Testis (tissue), 3 donors: Measurements from ENCODE around the gene NT5M. TPM values are rescaled to one million over a fixed set of nuclear protein-coding genes. Genes with fewer than 3 reads are reported as not detected.

ENCODE experiments used
- DNase-seq: peaks from one replicate; pipeline ENCODE4 v3.0.0-alpha.2; 2019
- H3K27ac ChIP-seq, 2 donors: fragments of 200-600 bp; sonication (generic); one replicate each; pipeline ENCODE4 v1.5.1; 2019
- H3K27me3 ChIP-seq: fragments of 200-600 bp; sonication (generic); one replicate; pipeline ENCODE4 v1.5.1; 2019
- H3K36me3 ChIP-seq: fragments of 200-600 bp; sonication (generic); one replicate; pipeline ENCODE4 v1.5.1; 2017; ENCODE audit warnings: low read depth; ENCODE audit errors: missing control alignments
- H3K4me1 ChIP-seq: fragments of 200-600 bp; sonication (generic); one replicate; pipeline ENCODE4 v1.5.1; 2019
- H3K4me3 ChIP-seq, 2 donors: fragments of 200-600 bp; sonication (generic); one replicate each; pipeline ENCODE4 v1.5.1; 2017 to 2019
- H3K9me3 ChIP-seq: fragments of 200-600 bp; sonication (generic); one replicate; pipeline ENCODE4 v1.5.1; 2017
- POLR2A ChIP-seq: fragments of 450-650 bp; IDR thresholded peaks from one replicate; pipeline ENCODE4 v1.6.1; 2017; ENCODE audit warnings: antibody characterized with exemption, mild to moderate bottlenecking, moderate library complexity
- WGBS, 2 donors: methylation state at CpG; one replicate each; pipeline ENCODE4 v1.1.5; 2018; 5-methylcytosine and 5-hydroxymethylcytosine counted together
- intact Hi-C: fragments of 100-400 bp; cut with DNase I; formaldehyde crosslinking; loops from one replicate; pipeline ENCODE4 v1.15.1; 2023; ENCODE audit warnings: low total_unique reads
- polyA plus RNA-seq: library from polyadenylated mRNA; stranded (reverse); fragments of 350-450 nt; fragmentation: Illumina TruSeq; extraction: RNeasy Lipid Tissue Mini Kit (QIAGEN cat#74804); gene quantifications from one replicate; pipeline ENCODE4 v1.2.3, GENCODE V29; 2014; ENCODE audit warnings: low read depth, low replicate concordance; ENCODE audit not compliant: insufficient read depth
- total RNA-seq, 2 donors: library from RNA; depleted of rRNA; stranded (reverse); fragments of >200 nt; gene quantifications; one replicate each; pipeline ENCODE4 v1.2.3, GENCODE V29; 2016
- TF ChIP-seq, protein P1 (sequence below), 3 experiments: fragments of 450-650 bp in 2 of 3; fragments of 200-600 bp in 1 of 3; sonication (generic) in 1 of 3; IDR thresholded peaks; one replicate each; pipeline ENCODE4 v1.5.1; 2016 to 2019; ENCODE audit warnings: antibody characterized with exemption in 3 of 3, mild to moderate bottlenecking in 2 of 3, moderate library complexity in 1 of 3

The NT5M gene
- total and polyA plus RNA-seq, 3 donors from 2014 or later = 26.1 to 47.5 (median 33.5) TPM

DNA sequence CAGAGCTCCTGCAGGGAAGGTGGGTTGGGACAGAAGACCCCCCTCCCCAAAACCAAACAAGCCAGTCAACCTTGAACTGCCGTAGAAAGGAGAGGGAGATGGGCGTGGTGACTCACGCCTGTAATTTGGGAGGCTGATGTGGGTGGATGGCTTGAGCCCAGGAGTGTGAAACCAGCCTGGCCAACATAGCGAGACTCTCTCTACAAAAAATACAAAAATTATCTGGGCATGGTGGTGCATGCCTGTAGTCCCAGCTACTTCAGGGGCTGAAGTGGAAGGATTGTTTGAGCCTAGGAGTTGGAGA is 42.1 kb downstream of the NT5M start:
- DNase-seq = no peak
- H3K4me1 ChIP-seq = no peaks in the 10 kb centered on the region
- no peaks in the 10 kb centered on the region for H3K36me3 ChIP-seq
- no peaks in the 10 kb centered on the region for H3K27me3 ChIP-seq
- 92 to 93% methylated on average over 4 of the region's 4 CpGs for WGBS, 2 donors
- intact Hi-C loops = no loop called here
- no peak overlapping the region for H3K27ac ChIP-seq
- no peak overlapping the region for H3K4me3 ChIP-seq
- no peaks in the 10 kb centered on the region for H3K9me3 ChIP-seq
- TF ChIP-seq, protein P1, sequence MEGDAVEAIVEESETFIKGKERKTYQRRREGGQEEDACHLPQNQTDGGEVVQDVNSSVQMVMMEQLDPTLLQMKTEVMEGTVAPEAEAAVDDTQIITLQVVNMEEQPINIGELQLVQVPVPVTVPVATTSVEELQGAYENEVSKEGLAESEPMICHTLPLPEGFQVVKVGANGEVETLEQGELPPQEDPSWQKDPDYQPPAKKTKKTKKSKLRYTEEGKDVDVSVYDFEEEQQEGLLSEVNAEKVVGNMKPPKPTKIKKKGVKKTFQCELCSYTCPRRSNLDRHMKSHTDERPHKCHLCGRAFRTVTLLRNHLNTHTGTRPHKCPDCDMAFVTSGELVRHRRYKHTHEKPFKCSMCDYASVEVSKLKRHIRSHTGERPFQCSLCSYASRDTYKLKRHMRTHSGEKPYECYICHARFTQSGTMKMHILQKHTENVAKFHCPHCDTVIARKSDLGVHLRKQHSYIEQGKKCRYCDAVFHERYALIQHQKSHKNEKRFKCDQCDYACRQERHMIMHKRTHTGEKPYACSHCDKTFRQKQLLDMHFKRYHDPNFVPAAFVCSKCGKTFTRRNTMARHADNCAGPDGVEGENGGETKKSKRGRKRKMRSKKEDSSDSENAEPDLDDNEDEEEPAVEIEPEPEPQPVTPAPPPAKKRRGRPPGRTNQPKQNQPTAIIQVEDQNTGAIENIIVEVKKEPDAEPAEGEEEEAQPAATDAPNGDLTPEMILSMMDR (IDR thresholded peaks at IDR 0.05) = no peak
- TF ChIP-seq POLR2A = no peak

DNA sequence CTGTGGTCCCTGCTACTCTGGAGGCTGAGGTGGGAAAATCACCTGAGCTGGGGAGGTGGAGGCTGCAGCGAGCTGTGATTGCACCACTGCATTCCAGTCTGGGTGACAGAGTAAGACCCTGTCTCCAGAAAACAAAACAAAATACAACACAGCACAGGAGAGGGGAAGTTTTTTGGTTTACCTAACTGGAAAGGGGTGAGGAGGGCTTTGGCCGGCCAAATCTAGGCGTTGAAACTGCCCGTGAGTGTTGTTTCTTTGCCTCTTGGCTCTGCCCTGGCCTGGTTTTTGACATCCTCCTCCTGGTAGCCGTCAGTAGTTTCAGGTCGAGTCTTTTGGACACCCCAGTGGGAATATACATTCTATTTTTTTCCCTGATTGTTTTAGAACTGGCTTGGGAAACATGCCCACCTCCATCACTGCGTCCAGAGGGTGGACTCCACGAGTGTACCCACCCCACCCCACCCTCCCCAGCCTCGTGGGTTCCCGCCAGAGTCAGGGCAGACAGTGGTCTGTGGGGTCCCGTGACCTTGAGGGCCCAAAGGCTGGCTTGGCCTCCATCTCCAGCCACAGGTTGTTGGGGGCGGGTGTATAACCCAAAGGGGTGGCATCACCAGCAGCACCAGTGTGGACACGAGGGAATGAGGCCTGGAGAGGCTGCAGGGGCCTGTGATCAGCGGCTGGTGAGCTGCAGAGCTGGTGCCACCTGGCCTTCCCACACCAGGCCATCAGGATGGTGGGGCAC is 42.7 kb downstream of the NT5M start:
- Histone ChIP-seq H3K27ac (no peak overlapping the region), H3K27me3 (no peaks in the 10 kb centered on the region), H3K9me3 (no peaks in the 10 kb centered on the region), H3K4me3 (no peak overlapping the region), H3K36me3 (no peaks in the 10 kb centered on the region), H3K4me1 (no peaks in the 10 kb centered on the region)
- intact Hi-C loops = no loop called here
- DNase-seq = no peak
- 92 to 94% methylated on average over 14 of the region's 14 CpGs for WGBS, 2 donors
- no peak for TF ChIP-seq POLR2A
- TF ChIP-seq, protein P1 (IDR thresholded peaks at IDR 0.05) = no peak

DNA sequence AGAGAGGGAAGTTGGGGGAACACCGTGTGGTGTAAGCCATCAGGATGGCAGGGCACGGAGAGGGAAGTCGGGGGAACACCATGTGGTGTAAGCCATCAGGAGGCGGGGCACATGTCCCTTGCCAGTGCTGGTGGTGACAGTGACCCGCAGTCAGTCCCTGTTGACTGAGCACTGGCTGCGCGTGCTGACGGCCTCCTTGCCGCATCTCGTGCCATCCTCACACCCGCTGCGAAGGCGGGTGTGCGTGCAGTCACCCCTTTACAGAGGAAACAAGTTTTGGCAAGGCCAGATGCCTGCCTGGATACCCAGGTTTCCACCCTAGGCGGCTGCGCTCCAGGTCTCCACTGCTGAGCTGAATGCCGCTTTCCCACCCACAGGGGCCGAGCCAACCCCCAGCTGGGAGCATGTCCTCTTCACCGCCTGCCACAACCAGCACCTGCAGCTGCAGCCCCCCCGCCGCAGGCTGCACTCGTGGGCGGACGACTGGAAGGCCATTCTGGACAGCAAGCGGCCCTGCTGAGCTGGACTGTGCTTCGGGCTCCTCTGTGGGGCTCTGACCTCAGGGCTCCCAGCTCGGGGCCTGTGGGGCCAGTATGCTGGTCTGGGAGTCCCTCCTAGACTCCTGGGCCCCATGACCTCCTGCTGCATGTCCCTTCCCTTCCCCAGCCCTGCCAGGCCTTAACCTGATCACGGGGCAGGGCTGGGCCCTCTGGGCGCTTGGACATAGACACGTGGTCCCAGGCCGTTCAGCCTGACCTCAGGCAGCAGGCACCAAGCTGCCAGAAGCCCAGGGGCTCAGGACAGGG is 43.5 kb downstream of the NT5M start:
- TF ChIP-seq, protein P1 (IDR thresholded peaks at IDR 0.05) = no peak
- no peak for TF ChIP-seq POLR2A
- DNase-seq = no peak
- intact Hi-C loops = no loop called here

DNA sequence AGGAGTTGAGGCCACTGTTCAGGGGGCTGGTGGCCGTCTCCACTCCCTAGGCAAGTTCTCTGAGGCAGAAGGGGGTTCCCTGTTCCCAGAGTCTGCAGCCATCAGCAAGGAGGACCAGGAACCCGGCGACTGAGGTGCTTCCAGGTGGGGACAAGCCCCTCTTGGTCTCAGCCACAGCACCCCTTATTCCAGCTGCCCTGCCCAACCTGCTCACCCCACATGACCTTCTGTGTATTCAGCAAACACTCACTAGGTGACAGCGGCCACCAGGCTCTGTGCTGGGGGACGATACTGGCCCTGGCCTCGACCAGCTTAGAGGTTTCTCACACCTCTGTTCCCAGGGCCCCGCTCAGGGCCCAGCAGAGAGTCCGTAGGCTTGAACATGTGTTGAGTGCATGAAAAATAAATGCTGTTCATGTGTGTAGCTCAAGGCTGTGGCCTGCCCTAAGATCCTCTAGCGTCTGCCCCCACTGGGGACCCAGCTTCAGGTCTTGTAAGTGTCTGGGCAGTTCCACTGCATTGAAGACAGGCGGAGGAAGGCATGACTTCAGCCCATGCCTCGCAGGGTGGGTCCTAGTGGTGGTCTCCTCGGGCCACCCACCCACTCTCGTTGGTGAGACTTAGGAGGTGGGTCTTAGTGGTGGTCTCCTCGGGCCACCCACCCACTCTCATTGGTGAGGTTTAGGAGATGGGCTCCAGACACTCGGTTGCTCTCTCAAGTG is 44.2 kb downstream of the NT5M start:
- DNase-seq = no peak
- H3K9me3 ChIP-seq = no peaks in the 10 kb centered on the region
- TF ChIP-seq, protein P1 (IDR thresholded peaks at IDR 0.05) = no peak
- no peak for TF ChIP-seq POLR2A
- no peaks in the 10 kb centered on the region for H3K4me1 ChIP-seq
- no peaks in the 10 kb centered on the region for H3K27me3 ChIP-seq
- no peaks in the 10 kb centered on the region for H3K36me3 ChIP-seq
- no peak overlapping the region for H3K4me3 ChIP-seq
- WGBS, 2 donors = 90 to 94% methylated on average over 8 to 15 of the region's 15 CpGs
- intact Hi-C loops = no loop called here
- no peak overlapping the region for H3K27ac ChIP-seq

More for the DNA sequence above, 43.5 kb downstream of the NT5M start:
- Histone ChIP-seq H3K36me3 (no peaks in the 10 kb centered on the region), H3K27ac (no peak overlapping the region), H3K4me3 (no peak overlapping the region), H3K9me3 (no peaks in the 10 kb centered on the region), H3K27me3 (no peaks in the 10 kb centered on the region), H3K4me1 (no peaks in the 10 kb centered on the region)
- WGBS, 2 donors = 94 to 96% methylated on average over 13 to 26 of the region's 31 CpGs
